WTC11 (cell line): ENCODE results near the gene KNDC1. TPM values are rescaled to one million over a fixed set of nuclear protein-coding genes. Genes with fewer than 3 reads are reported as not detected.

Source experiments
- ATAC-seq: fragments of 200-7000 bp; cut with Tn5 transposase; 2 replicates; pipeline ENCODE4 v1.10.0; 2021; ENCODE audit warnings: mild to moderate bottlenecking, moderate library complexity
- CTCF ChIA-PET: fragments of 300-600 bp; sonication (Branson Sonifier 250); formaldehyde crosslinking; loops from one replicate; lab custom pipeline; 2021; ENCODE audit warnings: antibody characterized with exemption; lab: Charles Lee
- POLR2A ChIA-PET: fragments of 350-600 bp; sonication (Branson Sonifier 250); formaldehyde crosslinking; loops from one replicate; lab custom pipeline; 2021; ENCODE audit warnings: antibody characterized with exemption; lab: Charles Lee
- DNase-seq: peaks from one replicate; pipeline ENCODE4 v3.0.0; 2021; ENCODE audit warnings: low spot score
- H3K27ac Mint-ChIP-seq: 2 replicates; pipeline ENCODE4 v1.8.0; 2021; ENCODE audit warnings: mixed read lengths
- H3K27me3 Mint-ChIP-seq: 2 replicates; pipeline ENCODE4 v1.8.0; 2021; ENCODE audit warnings: low read depth, mild to moderate bottlenecking, moderate library complexity, mixed read lengths
- H3K36me3 Mint-ChIP-seq: 2 replicates; pipeline ENCODE4 v1.8.0; 2021; ENCODE audit warnings: mixed read lengths
- H3K4me1 Mint-ChIP-seq: 2 replicates; pipeline ENCODE4 v1.8.0; 2022; ENCODE audit warnings: mixed read lengths
- H3K4me3 Mint-ChIP-seq: 2 replicates; pipeline ENCODE4 v1.8.0; 2021; ENCODE audit warnings: mild to moderate bottlenecking, moderate library complexity, mixed read lengths
- H3K9me3 Mint-ChIP-seq: 2 replicates; pipeline ENCODE4 v1.8.0; 2021; ENCODE audit warnings: mixed read lengths
- AFF4 ChIP-seq: sonication (generic); formaldehyde crosslinking; IDR thresholded peaks from 2 replicates; pipeline ENCODE4 v1.8.1; 2023; ENCODE audit warnings: mild to moderate bottlenecking, missing genetic modification reagents, borderline replicate concordance
- CBFB ChIP-seq: sonication (generic); formaldehyde crosslinking; IDR thresholded peaks from 2 replicates; pipeline ENCODE4 v1.8.1; 2022; ENCODE audit warnings: mild to moderate bottlenecking, low read depth, missing genetic modification reagents
- CDX4 ChIP-seq: fragments of 250-450 bp; sonication (Bioruptor Pico); IDR thresholded peaks from 2 replicates; pipeline ENCODE4 v1.9.0; 2021; ENCODE audit warnings: moderate library complexity, mild to moderate bottlenecking, inconsistent platforms, borderline replicate concordance
- CREM ChIP-seq: sonication (generic); formaldehyde crosslinking; IDR thresholded peaks from 2 replicates; pipeline ENCODE4 v1.8.1; 2022; ENCODE audit warnings: mild to moderate bottlenecking, missing genetic modification reagents, moderate library complexity
- ERG ChIP-seq: fragments of 250-450 bp; sonication (Bioruptor Pico); IDR thresholded peaks from 2 replicates; pipeline ENCODE4 v1.8.0; 2021; ENCODE audit warnings: mild to moderate bottlenecking
- JAZF1 ChIP-seq: fragments of 250-450 bp; sonication (Bioruptor Pico); IDR thresholded peaks from 2 replicates; pipeline ENCODE4 v1.9.0; 2021; ENCODE audit warnings: moderate library complexity, mild to moderate bottlenecking, inconsistent platforms
- NFYB ChIP-seq: sonication (generic); formaldehyde crosslinking; conservative IDR thresholded peaks from 2 replicates; pipeline ENCODE4 v1.8.0; 2022; ENCODE audit warnings: low read depth, missing genetic modification reagents
- PRDM15 ChIP-seq: sonication (generic); formaldehyde crosslinking; IDR thresholded peaks from 2 replicates; pipeline ENCODE4 v1.8.0; 2022; ENCODE audit warnings: missing genetic modification reagents
- SOX15 ChIP-seq: fragments of 250-450 bp; sonication (Bioruptor Pico); IDR thresholded peaks from 2 replicates; pipeline ENCODE4 v1.9.0; 2021; ENCODE audit warnings: mild to moderate bottlenecking
- STAT6 ChIP-seq: sonication (generic); formaldehyde crosslinking; conservative IDR thresholded peaks from 2 replicates; pipeline ENCODE4 v1.8.1; 2023; ENCODE audit warnings: mild to moderate bottlenecking, low read depth, missing genetic modification reagents, moderate library complexity
- TEAD1 ChIP-seq: sonication (generic); formaldehyde crosslinking; IDR thresholded peaks from 2 replicates; pipeline ENCODE4 v1.8.0; 2022; ENCODE audit warnings: mild to moderate bottlenecking, missing genetic modification reagents
- TP53 ChIP-seq: sonication (generic); formaldehyde crosslinking; IDR thresholded peaks from 2 replicates; pipeline ENCODE4 v1.8.1; 2023; ENCODE audit warnings: mild to moderate bottlenecking, missing genetic modification reagents
- ZNF121 ChIP-seq: sonication (generic); formaldehyde crosslinking; IDR thresholded peaks from 2 replicates; pipeline ENCODE4 v1.8.0; 2023; ENCODE audit warnings: missing genetic modification reagents
- ZNF219 ChIP-seq: sonication (generic); formaldehyde crosslinking; IDR thresholded peaks from 2 replicates; pipeline ENCODE4 v1.8.0; 2023; ENCODE audit warnings: missing genetic modification reagents, mild to moderate bottlenecking, borderline replicate concordance
- ZNF317 ChIP-seq: sonication (generic); formaldehyde crosslinking; IDR thresholded peaks from 2 replicates; pipeline ENCODE4 v1.8.1; 2023; ENCODE audit warnings: low read depth, mild to moderate bottlenecking, moderate library complexity, missing genetic modification reagents, borderline replicate concordance
- ZNF423 ChIP-seq: fragments of 250-450 bp; sonication (Bioruptor Pico); IDR thresholded peaks from 2 replicates; pipeline ENCODE4 v2.1.2; 2022; ENCODE audit warnings: mild to moderate bottlenecking, moderate library complexity
- ZNF425 ChIP-seq: fragments of 250-450 bp; sonication (Bioruptor Pico); conservative IDR thresholded peaks from 2 replicates; pipeline ENCODE4 v1.9.0; 2021; ENCODE audit warnings: mild to moderate bottlenecking
- total RNA-seq: library from RNA; stranded (reverse); gene quantifications from 3 replicates; pipeline ENCODE4 v1.2.3, GENCODE V29; 2021

Gene KNDC1
- total RNA-seq, 1 experiment from 2014 or later, result 26.6 TPM

- no peak overlapping the region for H3K4me3 Mint-ChIP-seq
- DNase-seq (no peak), ATAC-seq (no peak)
- H3K9me3 Mint-ChIP-seq, result peaks cover 28% of the 10 kb centered on the region
- TF ChIP-seq TP53 (CRISPR knock-in tag) (no peak), NFYB (no peak), STAT6 (CRISPR knock-in tag) (no peak), AFF4 (no peak), ZNF423 (CRISPR knock-in tag) (no peak), ZNF121 (CRISPR knock-in tag) (no peak), ZNF425 (CRISPR knock-in tag) (no peak), CREM (CRISPR knock-in tag) (no peak), PRDM15 (CRISPR knock-in tag) (no peak)
- ChIA-PET CTCF (no interaction called here), POLR2A (no interaction called here)
- H3K27ac Mint-ChIP-seq, result no peak overlapping the region
- H3K36me3 Mint-ChIP-seq, result peaks cover 28% of the 10 kb centered on the region
- no peaks in the 10 kb centered on the region for H3K4me1 Mint-ChIP-seq
- H3K27me3 Mint-ChIP-seq, result peaks cover 12% of the 10 kb centered on the region
Observed at GRCh38 chr10:133191651-133192050, 31.6 kb downstream of the KNDC1 start.

GRCh38 chr10:133194151-133194550 is 34.1 kb downstream of the KNDC1 start:
- peaks cover 28% of the 10 kb centered on the region for H3K9me3 Mint-ChIP-seq
- H3K27me3 Mint-ChIP-seq, result peaks cover 12% of the 10 kb centered on the region
- no peak for ATAC-seq
- H3K4me3 Mint-ChIP-seq, result no peak overlapping the region
- ChIA-PET CTCF (no interaction called here), POLR2A (no interaction called here)
- peaks cover 28% of the 10 kb centered on the region for H3K36me3 Mint-ChIP-seq
- no peaks in the 10 kb centered on the region for H3K4me1 Mint-ChIP-seq
- DNase-seq, result no peak
- H3K27ac Mint-ChIP-seq, result no peak overlapping the region
- TF ChIP-seq ZNF425 (CRISPR knock-in tag) (no peak), ZNF219 (CRISPR knock-in tag) (no peak), ERG (CRISPR knock-in tag) (no peak), JAZF1 (CRISPR knock-in tag) (no peak), TEAD1 (CRISPR knock-in tag) (no peak), CBFB (CRISPR knock-in tag) (no peak), ZNF317 (no peak), SOX15 (no peak), CDX4 (CRISPR knock-in tag) (no peak), ZNF121 (CRISPR knock-in tag) (no peak)
